Natural killer cell treated with Interleukin-12 subunit alpha and Interleukin-12 subunit beta and Interleukin-15 and Interleukin-18, amount 100 ng/mL, for 72 hours (primary cell): ENCODE results near the gene LRRC10B. TPM values are rescaled to one million over a fixed set of nuclear protein-coding genes. Genes with fewer than 3 reads are reported as not detected.
A peak's percentile ranks its signal among the peaks of the same experiment; 100 is the strongest.
"Not testable (repeated sequence)": the region's sequence is repeated elsewhere in the genome, so short reads cannot be mapped to it uniquely, and the experiment has no call there.

ENCODE experiments used
- ATAC-seq, 2 donors: fragments of 150-1000 bp; cut with Tn5 transposase in 1 of 2; sonication (Bioruptor Pico), chemical (Tn5 transposase) in 1 of 2; 2 replicates each; pipeline ENCODE4 v1.10.0; 2021
- DNase-seq: peaks from one replicate; pipeline ENCODE4 v3.0.0; 2022; ENCODE audit warnings: low spot score
- H3K27ac Mint-ChIP-seq, 2 donors: 1 replicate in 1 of 2; 2 replicates in 1 of 2; pipeline ENCODE4 v1.8.0; 2022; ENCODE audit warnings: mixed read lengths in 2 of 2, mild to moderate bottlenecking in 1 of 2, moderate library complexity in 1 of 2
- H3K27me3 Mint-ChIP-seq, 2 donors: 1 replicate in 1 of 2; 2 replicates in 1 of 2; pipeline ENCODE4 v1.8.0; 2022; ENCODE audit warnings: mixed read lengths in 2 of 2
- H3K36me3 Mint-ChIP-seq: one replicate; pipeline ENCODE4 v1.8.0; 2022; ENCODE audit warnings: mixed read lengths
- H3K4me1 Mint-ChIP-seq, 2 donors: 1 replicate in 1 of 2; 2 replicates in 1 of 2; pipeline ENCODE4 v1.8.0; 2022; ENCODE audit warnings: low read depth in 2 of 2, mixed read lengths in 2 of 2, mild to moderate bottlenecking in 1 of 2
- H3K4me3 Mint-ChIP-seq: one replicate; pipeline ENCODE4 v1.8.0; 2022; ENCODE audit warnings: mixed read lengths
- H3K9me3 Mint-ChIP-seq: 2 replicates; pipeline ENCODE4 v1.8.0; 2022; ENCODE audit warnings: mixed read lengths
- total RNA-seq, 2 donors: library from RNA; stranded (reverse); gene quantifications; one replicate each; pipeline ENCODE4 v1.2.3, GENCODE V29; 2022

LRRC10B gene
- total RNA-seq, 2 donors from 2014 or later: not detected

- H3K36me3 Mint-ChIP-seq, H3K4me3 Mint-ChIP-seq, DNase-seq, H3K4me1 Mint-ChIP-seq, H3K27ac Mint-ChIP-seq, H3K9me3 Mint-ChIP-seq, ATAC-seq, H3K27me3 Mint-ChIP-seq: not testable (repeated sequence)
Measured at GRCh38 chr11:61479360-61480058, 29.0 kb upstream of the LRRC10B start.

- Mint-ChIP-seq H3K36me3 (no peaks in the 10 kb centered on the region), H3K4me1 (peaks cover 5 to 9% of the 10 kb centered on the region in 2 donors), H3K4me3 (no peak overlapping the region), H3K27ac (peak overlapping the region in 1 of 2 donors; percentile 34), H3K27me3 (peaks cover 0 to 3% of the 10 kb centered on the region in 2 donors), H3K9me3 (no peaks in the 10 kb centered on the region)
- no peak for DNase-seq
- ATAC-seq: no peak
Measured at GRCh38 chr11:61480261-61480993, 28.1 kb upstream of the LRRC10B start.

- Mint-ChIP-seq H3K36me3 (no peaks in the 10 kb centered on the region), H3K4me3 (no peak overlapping the region), H3K27me3 (peaks cover 0 to 3% of the 10 kb centered on the region in 2 donors), H3K27ac (no peak overlapping the region), H3K9me3 (no peaks in the 10 kb centered on the region), H3K4me1 (peaks cover 5 to 9% of the 10 kb centered on the region in 2 donors)
- ATAC-seq (no peak), DNase-seq (no peak)
Measured at GRCh38 chr11:61480994-61481335, 27.6 kb upstream of the LRRC10B start.

GRCh38 chr11:61481806-61482205, 26.7 kb upstream of the LRRC10B start:
- no peaks in the 10 kb centered on the region for H3K36me3 Mint-ChIP-seq
- ATAC-seq (no peak), DNase-seq (no peak)
- H3K9me3 Mint-ChIP-seq: no peaks in the 10 kb centered on the region
- H3K4me3 Mint-ChIP-seq: no peak overlapping the region
- H3K27ac Mint-ChIP-seq: no peak overlapping the region
- H3K27me3 Mint-ChIP-seq: peaks cover 0 to 3% of the 10 kb centered on the region in 2 donors
- peaks cover 5 to 9% of the 10 kb centered on the region in 2 donors for H3K4me1 Mint-ChIP-seq

GRCh38 chr11:61482513-61482912, 26.0 kb upstream of the LRRC10B start:
- peak; percentile 25 to 35 for ATAC-seq
- Mint-ChIP-seq H3K4me3 (no peak overlapping the region), H3K36me3 (no peaks in the 10 kb centered on the region), H3K27ac (no peak overlapping the region), H3K9me3 (no peaks in the 10 kb centered on the region), H3K27me3 (peaks cover 0 to 3% of the 10 kb centered on the region in 2 donors), H3K4me1 (peaks cover 5 to 9% of the 10 kb centered on the region in 2 donors)
- DNase-seq: no peak

GRCh38 chr11:61484541-61484940, 24.0 kb upstream of the LRRC10B start:
- no peak for ATAC-seq
- Mint-ChIP-seq H3K27ac (no peak overlapping the region), H3K36me3 (no peaks in the 10 kb centered on the region), H3K9me3 (no peaks in the 10 kb centered on the region), H3K4me1 (peaks cover 0 to 5% of the 10 kb centered on the region in 2 donors), H3K27me3 (peaks cover 0 to 3% of the 10 kb centered on the region in 2 donors), H3K4me3 (no peak overlapping the region)
- DNase-seq: no peak

GRCh38 chr11:61485080-61485479, 23.5 kb upstream of the LRRC10B start:
- Mint-ChIP-seq H3K4me3 (no peak overlapping the region), H3K27me3 (peaks cover 0 to 3% of the 10 kb centered on the region in 2 donors), H3K4me1 (peaks cover 0 to 5% of the 10 kb centered on the region in 2 donors), H3K27ac (no peak overlapping the region), H3K36me3 (no peaks in the 10 kb centered on the region), H3K9me3 (no peaks in the 10 kb centered on the region)
- DNase-seq (no peak), ATAC-seq (no peak)

- DNase-seq (no peak), ATAC-seq (no peak)
- no peak overlapping the region for H3K4me3 Mint-ChIP-seq
- H3K36me3 Mint-ChIP-seq: no peaks in the 10 kb centered on the region
- H3K27me3 Mint-ChIP-seq: peaks cover 0 to 3% of the 10 kb centered on the region in 2 donors
- H3K4me1 Mint-ChIP-seq: peaks cover 0 to 5% of the 10 kb centered on the region in 2 donors
- H3K9me3 Mint-ChIP-seq: no peaks in the 10 kb centered on the region
- H3K27ac Mint-ChIP-seq: no peak overlapping the region
Measured at GRCh38 chr11:61486011-61486620, 22.4 kb upstream of the LRRC10B start.

- no peaks in the 10 kb centered on the region for H3K27me3 Mint-ChIP-seq
- ATAC-seq: no peak
- peaks cover 0 to 5% of the 10 kb centered on the region in 2 donors for H3K4me1 Mint-ChIP-seq
- no peak for DNase-seq
- no peak overlapping the region for H3K4me3 Mint-ChIP-seq
- H3K36me3 Mint-ChIP-seq: no peaks in the 10 kb centered on the region
- H3K27ac Mint-ChIP-seq: no peak overlapping the region
- no peaks in the 10 kb centered on the region for H3K9me3 Mint-ChIP-seq
Measured at GRCh38 chr11:61486779-61487178, 21.8 kb upstream of the LRRC10B start.

GRCh38 chr11:61487342-61488025, 21.1 kb upstream of the LRRC10B start:
- no peaks in the 10 kb centered on the region for H3K9me3 Mint-ChIP-seq
- no peak overlapping the region for H3K4me3 Mint-ChIP-seq
- ATAC-seq (no peak), DNase-seq (no peak)
- H3K36me3 Mint-ChIP-seq: no peaks in the 10 kb centered on the region
- H3K27ac Mint-ChIP-seq: no peak overlapping the region
- H3K27me3 Mint-ChIP-seq: no peaks in the 10 kb centered on the region
- peaks cover 0 to 5% of the 10 kb centered on the region in 2 donors for H3K4me1 Mint-ChIP-seq

GRCh38 chr11:61488651-61489291, 19.8 kb upstream of the LRRC10B start:
- ATAC-seq: no peak
- H3K27ac Mint-ChIP-seq: no peak overlapping the region

GRCh38 chr11:61489833-61490721, 18.5 kb upstream of the LRRC10B start:
- H3K27ac Mint-ChIP-seq: no peak overlapping the region
- ATAC-seq (no peak), DNase-seq (no peak)
- H3K4me3 Mint-ChIP-seq: no peak overlapping the region
- no peaks in the 10 kb centered on the region for H3K36me3 Mint-ChIP-seq
- H3K27me3 Mint-ChIP-seq: no peaks in the 10 kb centered on the region
- no peaks in the 10 kb centered on the region for H3K4me1 Mint-ChIP-seq
- no peaks in the 10 kb centered on the region for H3K9me3 Mint-ChIP-seq

More at GRCh38 chr11:61488651-61489291, 19.8 kb upstream of the LRRC10B start:
- DNase-seq: no peak
- Mint-ChIP-seq H3K4me1 (no peaks in the 10 kb centered on the region), H3K4me3 (no peak overlapping the region), H3K36me3 (no peaks in the 10 kb centered on the region), H3K27me3 (no peaks in the 10 kb centered on the region), H3K9me3 (no peaks in the 10 kb centered on the region)
